PC-3 (cell line): ENCODE measurements around the gene GALR1. TPM values are rescaled to one million over a fixed set of nuclear protein-coding genes. Genes with fewer than 3 reads are reported as not detected.

Source experiments
- ATAC-seq: fragments of 200-7000 bp; cut with Tn5 transposase; 2 replicates; pipeline ENCODE4 v1.9.1; 2020; ENCODE audit warnings: mild to moderate bottlenecking, moderate library complexity
- BruUV-seq: library from RNA; stranded (reverse); fragments of 400-500 nt; replicated peaks from 2 replicates; lab custom pipeline; 2021; lab: Mats Ljungman, UMichigan
- CTCF ChIA-PET: fragments of 300-600 bp; sonication (Branson Sonifier 250); formaldehyde crosslinking; loops from one replicate; lab custom pipeline; 2022; ENCODE audit warnings: antibody characterized with exemption; lab: Charles Lee
- POLR2A ChIA-PET: fragments of 300-600 bp; sonication (Branson Sonifier 250); formaldehyde crosslinking; loops from one replicate; lab custom pipeline; 2022; ENCODE audit warnings: antibody characterized with exemption; ENCODE audit not compliant: unreplicated experiment; lab: Charles Lee
- DNase-seq: peaks from one replicate; pipeline ENCODE4 v3.0.0-alpha.2; 2015
- H2AFZ ChIP-seq: fragments of 300-600 bp; sonication (generic); 2 replicates; pipeline ENCODE4 v1.6.0; 2016; ENCODE audit warnings: antibody characterized with exemption, low read length
- H3F3A ChIP-seq: fragments of 300-600 bp; sonication (generic); one replicate; pipeline ENCODE4 v1.6.0; 2017; ENCODE audit warnings: antibody characterized with exemption, low read length, control low read depth, mild to moderate bottlenecking; ENCODE audit not compliant: unreplicated experiment
- H3K27ac ChIP-seq: fragments of 300-600 bp; sonication (generic); 2 replicates; pipeline ENCODE4 v1.5.1; 2016; ENCODE audit warnings: mild to moderate bottlenecking, low read length
- H3K27me3 ChIP-seq: fragments of 300-600 bp; sonication (generic); 2 replicates; pipeline ENCODE4 v1.6.1; 2016; ENCODE audit warnings: low read length, mixed read lengths
- H3K36me3 ChIP-seq: fragments of 300-600 bp; sonication (generic); 2 replicates; pipeline ENCODE4 v1.6.1; 2016; ENCODE audit warnings: low read depth, mixed run types, low read length, mixed read lengths
- H3K4me1 ChIP-seq: fragments of 300-600 bp; sonication (generic); 2 replicates; pipeline ENCODE4 v1.5.1; 2016; ENCODE audit warnings: low read length; ENCODE audit not compliant: insufficient read depth
- H3K4me2 ChIP-seq: fragments of 300-600 bp; sonication (generic); 2 replicates; pipeline ENCODE4 v1.6.0; 2016; ENCODE audit warnings: low read length
- H3K4me3 ChIP-seq: fragments of 300-600 bp; sonication (generic); 2 replicates; pipeline ENCODE4 v1.5.1; 2016; ENCODE audit warnings: mild to moderate bottlenecking, low read length, mixed read lengths
- H3K79me2 ChIP-seq: fragments of 300-600 bp; sonication (generic); 2 replicates; pipeline ENCODE4 v1.6.1; 2017; ENCODE audit warnings: low read length, mixed read lengths
- H3K9ac ChIP-seq: fragments of 300-600 bp; sonication (generic); 2 replicates; pipeline ENCODE4 v1.6.0; 2016; ENCODE audit warnings: mild to moderate bottlenecking, low read length
- H3K9me2 ChIP-seq: fragments of 300-600 bp; sonication (generic); replicated peaks from 2 replicates; pipeline ENCODE4 v1.6.1; 2016; ENCODE audit warnings: mixed run types, low read length, mixed read lengths
- H3K9me3 ChIP-seq: fragments of 300-600 bp; sonication (generic); 2 replicates; pipeline ENCODE4 v1.6.1; 2016; ENCODE audit warnings: low read length, mixed read lengths
- H4K20me1 ChIP-seq: fragments of 300-600 bp; sonication (generic); 2 replicates; pipeline ENCODE4 v1.6.1; 2016; ENCODE audit warnings: low read length, mixed read lengths
- CTCF ChIP-seq: fragments of 300-600 bp; sonication (generic); conservative IDR thresholded peaks from 2 replicates; pipeline ENCODE4 v1.5.1; 2017; ENCODE audit warnings: antibody characterized with exemption, low read depth, mild to moderate bottlenecking, low read length
- EZH2 ChIP-seq: fragments of 300-600 bp; sonication (generic); IDR thresholded peaks from one replicate; pipeline ENCODE4 v1.6.1; 2017; ENCODE audit warnings: antibody characterized with exemption, mild to moderate bottlenecking, low read length; ENCODE audit not compliant: unreplicated experiment
- EZH2phosphoT487 ChIP-seq: fragments of 300-600 bp; sonication (generic); IDR thresholded peaks from 2 replicates; pipeline ENCODE4 v1.6.1; 2018; ENCODE audit warnings: mild to moderate bottlenecking, antibody characterized with exemption, low read length, borderline replicate concordance
- intact Hi-C: fragments of 100-400 bp; cut with micrococcal nuclease; formaldehyde crosslinking; loops from 2 replicates; pipeline ENCODE4 v1.9.0; 2023
- total RNA-seq: library from RNA; depleted of rRNA; stranded (reverse); fragments of >200 nt; gene quantifications from 2 replicates; pipeline ENCODE4 v1.2.3, GENCODE V29; 2014

GALR1 gene
- total RNA-seq, 1 experiment from 2014 or later, result not detected

- Histone ChIP-seq H2AFZ (no peak overlapping the region), H3K9me2 (no peaks in the 10 kb centered on the region), H3K4me3 (no peak overlapping the region), H3K27me3 (peaks cover 38% of the 10 kb centered on the region), H3K4me1 (no peaks in the 10 kb centered on the region), H4K20me1 (no peaks in the 10 kb centered on the region), H3K27ac (no peak overlapping the region), H3F3A (no peaks in the 10 kb centered on the region), H3K36me3 (no peaks in the 10 kb centered on the region), H3K9me3 (no peaks in the 10 kb centered on the region), H3K4me2 (no peak overlapping the region), H3K9ac (no peak overlapping the region), H3K79me2 (no peaks in the 10 kb centered on the region)
- ChIA-PET CTCF (no interaction called here), POLR2A (no interaction called here)
- no peak for DNase-seq
- intact Hi-C loops, result no loop called here
- TF ChIP-seq EZH2phosphoT487 (no peak), CTCF (no peak), EZH2 (no peak)
- no peak for ATAC-seq
- no TSS peak for BruUV-seq
Observed at GRCh38 chr18:77314511-77314910, 64.9 kb downstream of the GALR1 start.

GRCh38 chr18:77314952-77315351 is 65.3 kb downstream of the GALR1 start:
- Histone ChIP-seq H3K4me2 (no peak overlapping the region), H3K27ac (no peak overlapping the region), H3K79me2 (no peaks in the 10 kb centered on the region), H3K9me2 (no peaks in the 10 kb centered on the region), H3K27me3 (peaks cover 43% of the 10 kb centered on the region), H3K9ac (no peak overlapping the region), H3K4me3 (no peak overlapping the region), H2AFZ (no peak overlapping the region), H3K4me1 (no peaks in the 10 kb centered on the region), H3K36me3 (no peaks in the 10 kb centered on the region), H3K9me3 (no peaks in the 10 kb centered on the region), H4K20me1 (no peaks in the 10 kb centered on the region), H3F3A (no peaks in the 10 kb centered on the region)
- intact Hi-C loops, result no loop called here
- no TSS peak for BruUV-seq
- DNase-seq (no peak), ATAC-seq (no peak)
- POLR2A ChIA-PET, result no interaction called here
- CTCF ChIA-PET, result no interaction called here
- TF ChIP-seq EZH2 (no peak), EZH2phosphoT487 (no peak), CTCF (no peak)

GRCh38 chr18:77316008-77316407 is 66.4 kb downstream of the GALR1 start:
- ATAC-seq, result no peak
- Histone ChIP-seq H3K9me3 (no peaks in the 10 kb centered on the region), H3K27me3 (peaks cover 50% of the 10 kb centered on the region), H3K36me3 (no peaks in the 10 kb centered on the region), H3K4me2 (no peak overlapping the region), H3K4me1 (no peaks in the 10 kb centered on the region), H2AFZ (no peak overlapping the region), H3K9me2 (no peaks in the 10 kb centered on the region), H3K79me2 (no peaks in the 10 kb centered on the region), H3K4me3 (no peak overlapping the region), H3K27ac (no peak overlapping the region), H3F3A (no peaks in the 10 kb centered on the region), H4K20me1 (no peaks in the 10 kb centered on the region), H3K9ac (no peak overlapping the region)
- ChIA-PET CTCF (no interaction called here), POLR2A (no interaction called here)
- BruUV-seq, result no TSS peak
- no peak for DNase-seq
- TF ChIP-seq CTCF (no peak), EZH2 (no peak), EZH2phosphoT487 (no peak)
- intact Hi-C loops, result no loop called here
